GM23338 (cell line): Measurements from ENCODE around the gene CTDSPL. TPM values are rescaled to one million over a fixed set of nuclear protein-coding genes. Genes with fewer than 3 reads are reported as not detected.

Experiments used
- ATAC-seq: fragments of 200-7000 bp; cut with Tn5 transposase; 3 replicates; pipeline ENCODE4 v1.9.1; 2020
- DNase-seq: peaks from one replicate; pipeline ENCODE4 v3.0.0-alpha.2; 2015; ENCODE audit warnings: low spot score
- H2AFZ ChIP-seq: fragments of 200-600 bp; sonication (generic); 2 replicates; pipeline ENCODE4 v1.8.0; 2016; ENCODE audit warnings: antibody characterized with exemption, mild to moderate bottlenecking, moderate library complexity
- H3F3A ChIP-seq: fragments of 200-600 bp; sonication (generic); replicated peaks from 2 replicates; pipeline ENCODE4 v1.8.0; 2017; ENCODE audit warnings: antibody characterized with exemption, mixed run types, low read depth
- H3K27ac ChIP-seq: fragments of 200-600 bp; sonication (generic); 2 replicates; pipeline ENCODE4 v1.6.1; 2016; ENCODE audit warnings: low read depth
- H3K27me3 ChIP-seq: fragments of 200-600 bp; sonication (generic); 2 replicates; pipeline ENCODE4 v1.8.0; 2016; ENCODE audit warnings: mild to moderate bottlenecking, mixed run types, moderate library complexity; ENCODE audit not compliant: insufficient read depth
- H3K36me3 ChIP-seq: fragments of 200-600 bp; sonication (generic); 2 replicates; pipeline ENCODE4 v1.8.0; 2016; ENCODE audit warnings: mild to moderate bottlenecking; ENCODE audit not compliant: insufficient read depth
- H3K4me1 ChIP-seq: fragments of 200-600 bp; sonication (generic); 2 replicates; pipeline ENCODE4 v1.8.0; 2016; ENCODE audit warnings: mild to moderate bottlenecking, moderate library complexity; ENCODE audit not compliant: insufficient read depth
- H3K4me2 ChIP-seq: fragments of 200-600 bp; sonication (generic); 2 replicates; pipeline ENCODE4 v1.7.1; 2017; ENCODE audit warnings: mixed run types
- H3K4me3 ChIP-seq: fragments of 200-600 bp; sonication (generic); 2 replicates; pipeline ENCODE4 v1.6.1; 2016; ENCODE audit warnings: mixed run types
- H3K79me2 ChIP-seq: fragments of 200-600 bp; sonication (generic); replicated peaks from 2 replicates; pipeline ENCODE4 v1.8.0; 2017; ENCODE audit warnings: mild to moderate bottlenecking; ENCODE audit not compliant: insufficient read depth
- H3K9me2 ChIP-seq: fragments of 200-600 bp; sonication (generic); 2 replicates; pipeline ENCODE4 v1.8.0; 2017; ENCODE audit not compliant: insufficient read depth
- H4K20me1 ChIP-seq: fragments of 200-600 bp; sonication (generic); replicated peaks from 2 replicates; pipeline ENCODE4 v1.8.0; 2017; ENCODE audit warnings: mild to moderate bottlenecking; ENCODE audit not compliant: insufficient read depth
- H3K27ac Mint-ChIP-seq: 2 replicates; pipeline ENCODE4 v1.8.0; 2020; ENCODE audit warnings: inconsistent platforms, mild to moderate bottlenecking, moderate library complexity, mixed read lengths
- H3K27me3 Mint-ChIP-seq: 3 replicates; pipeline ENCODE4 v1.8.0; 2022; ENCODE audit warnings: low read depth, mild to moderate bottlenecking, moderate library complexity, mixed read lengths, inconsistent platforms; ENCODE audit not compliant: insufficient read depth, poor library complexity
- H3K36me3 Mint-ChIP-seq: 3 replicates; pipeline ENCODE4 v1.8.0; 2021; ENCODE audit warnings: low read depth, mild to moderate bottlenecking, inconsistent platforms, moderate library complexity, mixed read lengths
- H3K4me1 Mint-ChIP-seq: 3 replicates; pipeline ENCODE4 v1.8.0; 2020; ENCODE audit warnings: mild to moderate bottlenecking, inconsistent platforms, mixed read lengths
- H3K4me3 Mint-ChIP-seq: 3 replicates; pipeline ENCODE4 v1.8.0; 2021; ENCODE audit warnings: moderate library complexity, mild to moderate bottlenecking, inconsistent platforms, mixed read lengths
- H3K9me3 Mint-ChIP-seq: 3 replicates; pipeline ENCODE4 v1.8.0; 2020; ENCODE audit warnings: moderate library complexity, mild to moderate bottlenecking, inconsistent platforms, mixed read lengths
- CREB1 ChIP-seq: fragments of 250-450 bp; sonication (Bioruptor Pico); IDR thresholded peaks from 2 replicates; pipeline ENCODE4 v1.5.0; 2020; ENCODE audit warnings: low read depth, mild to moderate bottlenecking, moderate library complexity
- EZH2 ChIP-seq: fragments of 200-600 bp; sonication (generic); IDR thresholded peaks from one replicate; pipeline ENCODE4 v1.8.0; 2017; ENCODE audit warnings: antibody characterized with exemption, mild to moderate bottlenecking, low read depth; ENCODE audit not compliant: unreplicated experiment
- EZH2phosphoT487 ChIP-seq: fragments of 200-600 bp; sonication (generic); IDR thresholded peaks from one replicate; pipeline ENCODE4 v1.8.1; 2018; ENCODE audit warnings: antibody characterized with exemption; ENCODE audit not compliant: unreplicated experiment
- JUNB ChIP-seq: IDR thresholded peaks from one replicate; pipeline ENCODE4 v1.6.1; 2016; ENCODE audit warnings: antibody characterized with exemption; ENCODE audit not compliant: unreplicated experiment
- NANOG ChIP-seq: IDR thresholded peaks from 2 replicates; pipeline ENCODE4 v1.6.1; 2016; ENCODE audit warnings: antibody characterized with exemption, borderline replicate concordance
- POLR2AphosphoS5 ChIP-seq: IDR thresholded peaks from 2 replicates; pipeline ENCODE4 v1.6.1; 2016; ENCODE audit warnings: antibody characterized with exemption, low read depth
- STAT1 ChIP-seq: IDR thresholded peaks from one replicate; pipeline ENCODE4 v1.6.1; 2016; ENCODE audit warnings: antibody characterized with exemption; ENCODE audit not compliant: unreplicated experiment
- ZNF114 ChIP-seq: fragments of 250-450 bp; sonication (Bioruptor Pico); IDR thresholded peaks from 2 replicates; pipeline ENCODE4 v1.5.0; 2020; ENCODE audit warnings: mild to moderate bottlenecking, moderate library complexity
- ZNF331 ChIP-seq: fragments of 250-450 bp; sonication (Bioruptor Pico); IDR thresholded peaks from 2 replicates; pipeline ENCODE4 v1.5.0; 2020; ENCODE audit warnings: low read depth, mild to moderate bottlenecking, moderate library complexity
- polyA plus RNA-seq: library from polyadenylated mRNA; unstranded; fragments of >200 nt; fragmentation: Nextera tagmentation; extraction: Ambion mirVana; gene quantifications from 2 replicates; pipeline ENCODE4 v1.2.1, GENCODE V29; 2016
- total RNA-seq: library from RNA; depleted of rRNA; stranded (reverse); fragments of >200 nt; shearing (Covaris generic); gene quantifications from 2 replicates; pipeline ENCODE4 v1.2.3, GENCODE V29; 2014
- TF ChIP-seq, protein P1 (sequence below): fragments of 250-450 bp; sonication (Bioruptor Pico); IDR thresholded peaks from 2 replicates; pipeline ENCODE4 v1.5.0; 2020; ENCODE audit warnings: mild to moderate bottlenecking, moderate library complexity
- TF ChIP-seq, protein P2 (sequence below): IDR thresholded peaks from 2 replicates; pipeline ENCODE4 v1.6.1; 2016; ENCODE audit warnings: antibody characterized with exemption
- TF ChIP-seq, protein P3 (sequence below): IDR thresholded peaks from one replicate; pipeline ENCODE4 v1.6.1; 2018; ENCODE audit warnings: antibody characterized with exemption; ENCODE audit not compliant: unreplicated experiment
- TF ChIP-seq, protein P4 (sequence below), 2 experiments: fragments of 200-600 bp in 1 of 2; sonication (generic) in 1 of 2; conservative IDR thresholded peaks; 2 replicates each; pipeline versions ENCODE4 v1.5.1 to v1.6.1; 2016 to 2017; ENCODE audit warnings: antibody characterized with exemption in 2 of 2, low read depth in 2 of 2, mild to moderate bottlenecking in 2 of 2, moderate library complexity in 1 of 2

CTDSPL gene
- total and polyA plus RNA-seq, 2 experiments from 2014 or later, result 23.2 to 42.0 TPM

DNA sequence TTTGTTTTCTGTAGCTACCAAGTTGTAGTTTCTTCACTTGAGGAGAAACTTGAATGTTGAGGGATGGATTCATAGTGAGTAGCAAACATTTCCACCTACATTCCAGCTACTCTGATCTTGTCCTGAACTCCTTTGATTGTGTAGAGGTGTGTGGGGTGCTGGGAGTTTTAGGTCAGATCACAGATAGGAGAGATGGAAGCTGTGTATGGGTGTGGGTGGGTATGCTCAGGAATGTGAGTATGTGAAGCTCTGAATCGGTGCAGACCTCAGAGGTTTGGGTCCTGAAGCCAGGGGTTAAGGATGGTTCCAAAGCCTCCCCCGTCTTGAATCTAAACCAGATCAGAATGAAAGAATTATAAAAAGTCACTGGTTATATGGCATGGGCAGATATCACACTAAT lies 76.3 kb downstream of the CTDSPL start:
- peaks cover 25% of the 10 kb centered on the region for H3K4me1 Mint-ChIP-seq
- no peaks in the 10 kb centered on the region for H4K20me1 ChIP-seq

More for the DNA sequence above, 76.3 kb downstream of the CTDSPL start:
- Histone ChIP-seq H3K79me2 (no peaks in the 10 kb centered on the region; the same call in 1 of the 2 replicates), H3K36me3 (no peaks in the 10 kb centered on the region), H3K27ac (no peak overlapping the region), H3K4me2 (no peak overlapping the region), H3K9me2 (no peaks in the 10 kb centered on the region), H3K4me1 (peaks cover 9% of the 10 kb centered on the region), H3F3A (no peaks in the 10 kb centered on the region), H3K4me3 (no peak overlapping the region), H3K27me3 (no peaks in the 10 kb centered on the region), H2AFZ (no peak overlapping the region)
- peaks cover 2% of the 10 kb centered on the region for H3K27me3 Mint-ChIP-seq
- DNase-seq (no peak), ATAC-seq (no peak)
- no peaks in the 10 kb centered on the region for H3K36me3 Mint-ChIP-seq
- H3K9me3 Mint-ChIP-seq, result no peaks in the 10 kb centered on the region
- TF ChIP-seq EZH2phosphoT487, result no peak
- no peak for TF ChIP-seq CREB1
- TF ChIP-seq, protein P1, sequence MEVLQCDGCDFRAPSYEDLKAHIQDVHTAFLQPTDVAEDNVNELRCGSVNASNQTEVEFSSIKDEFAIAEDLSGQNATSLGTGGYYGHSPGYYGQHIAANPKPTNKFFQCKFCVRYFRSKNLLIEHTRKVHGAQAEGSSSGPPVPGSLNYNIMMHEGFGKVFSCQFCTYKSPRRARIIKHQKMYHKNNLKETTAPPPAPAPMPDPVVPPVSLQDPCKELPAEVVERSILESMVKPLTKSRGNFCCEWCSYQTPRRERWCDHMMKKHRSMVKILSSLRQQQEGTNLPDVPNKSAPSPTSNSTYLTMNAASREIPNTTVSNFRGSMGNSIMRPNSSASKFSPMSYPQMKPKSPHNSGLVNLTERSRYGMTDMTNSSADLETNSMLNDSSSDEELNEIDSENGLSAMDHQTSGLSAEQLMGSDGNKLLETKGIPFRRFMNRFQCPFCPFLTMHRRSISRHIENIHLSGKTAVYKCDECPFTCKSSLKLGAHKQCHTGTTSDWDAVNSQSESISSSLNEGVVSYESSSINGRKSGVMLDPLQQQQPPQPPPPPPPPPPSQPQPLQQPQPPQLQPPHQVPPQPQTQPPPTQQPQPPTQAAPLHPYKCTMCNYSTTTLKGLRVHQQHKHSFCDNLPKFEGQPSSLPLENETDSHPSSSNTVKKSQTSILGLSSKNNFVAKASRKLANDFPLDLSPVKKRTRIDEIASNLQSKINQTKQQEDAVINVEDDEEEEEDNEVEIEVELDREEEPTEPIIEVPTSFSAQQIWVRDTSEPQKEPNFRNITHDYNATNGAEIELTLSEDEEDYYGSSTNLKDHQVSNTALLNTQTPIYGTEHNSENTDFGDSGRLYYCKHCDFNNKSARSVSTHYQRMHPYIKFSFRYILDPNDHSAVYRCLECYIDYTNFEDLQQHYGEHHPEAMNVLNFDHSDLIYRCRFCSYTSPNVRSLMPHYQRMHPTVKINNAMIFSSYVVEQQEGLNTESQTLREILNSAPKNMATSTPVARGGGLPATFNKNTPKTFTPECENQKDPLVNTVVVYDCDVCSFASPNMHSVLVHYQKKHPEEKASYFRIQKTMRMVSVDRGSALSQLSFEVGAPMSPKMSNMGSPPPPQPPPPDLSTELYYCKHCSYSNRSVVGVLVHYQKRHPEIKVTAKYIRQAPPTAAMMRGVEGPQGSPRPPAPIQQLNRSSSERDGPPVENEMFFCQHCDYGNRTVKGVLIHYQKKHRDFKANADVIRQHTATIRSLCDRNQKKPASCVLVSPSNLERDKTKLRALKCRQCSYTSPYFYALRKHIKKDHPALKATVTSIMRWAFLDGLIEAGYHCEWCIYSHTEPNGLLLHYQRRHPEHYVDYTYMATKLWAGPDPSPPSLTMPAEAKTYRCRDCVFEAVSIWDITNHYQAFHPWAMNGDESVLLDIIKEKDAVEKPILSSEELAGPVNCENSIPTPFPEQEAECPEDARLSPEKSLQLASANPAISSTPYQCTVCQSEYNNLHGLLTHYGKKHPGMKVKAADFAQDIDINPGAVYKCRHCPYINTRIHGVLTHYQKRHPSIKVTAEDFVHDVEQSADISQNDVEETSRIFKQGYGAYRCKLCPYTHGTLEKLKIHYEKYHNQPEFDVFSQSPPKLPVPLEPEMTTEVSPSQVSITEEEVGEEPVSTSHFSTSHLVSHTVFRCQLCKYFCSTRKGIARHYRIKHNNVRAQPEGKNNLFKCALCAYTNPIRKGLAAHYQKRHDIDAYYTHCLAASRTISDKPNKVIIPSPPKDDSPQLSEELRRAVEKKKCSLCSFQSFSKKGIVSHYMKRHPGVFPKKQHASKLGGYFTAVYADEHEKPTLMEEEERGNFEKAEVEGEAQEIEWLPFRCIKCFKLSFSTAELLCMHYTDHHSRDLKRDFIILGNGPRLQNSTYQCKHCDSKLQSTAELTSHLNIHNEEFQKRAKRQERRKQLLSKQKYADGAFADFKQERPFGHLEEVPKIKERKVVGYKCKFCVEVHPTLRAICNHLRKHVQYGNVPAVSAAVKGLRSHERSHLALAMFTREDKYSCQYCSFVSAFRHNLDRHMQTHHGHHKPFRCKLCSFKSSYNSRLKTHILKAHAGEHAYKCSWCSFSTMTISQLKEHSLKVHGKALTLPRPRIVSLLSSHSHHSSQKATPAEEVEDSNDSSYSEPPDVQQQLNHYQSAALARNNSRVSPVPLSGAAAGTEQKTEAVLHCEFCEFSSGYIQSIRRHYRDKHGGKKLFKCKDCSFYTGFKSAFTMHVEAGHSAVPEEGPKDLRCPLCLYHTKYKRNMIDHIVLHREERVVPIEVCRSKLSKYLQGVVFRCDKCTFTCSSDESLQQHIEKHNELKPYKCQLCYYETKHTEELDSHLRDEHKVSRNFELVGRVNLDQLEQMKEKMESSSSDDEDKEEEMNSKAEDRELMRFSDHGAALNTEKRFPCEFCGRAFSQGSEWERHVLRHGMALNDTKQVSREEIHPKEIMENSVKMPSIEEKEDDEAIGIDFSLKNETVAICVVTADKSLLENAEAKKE (CRISPR knock-in tag), result no peak
- no peak for TF ChIP-seq POLR2AphosphoS5
- no peak for TF ChIP-seq EZH2
- no peak for TF ChIP-seq ZNF114
- TF ChIP-seq JUNB, result no peak
- no peak for TF ChIP-seq STAT1
- TF ChIP-seq ZNF331, result no peak
- TF ChIP-seq, protein P2, sequence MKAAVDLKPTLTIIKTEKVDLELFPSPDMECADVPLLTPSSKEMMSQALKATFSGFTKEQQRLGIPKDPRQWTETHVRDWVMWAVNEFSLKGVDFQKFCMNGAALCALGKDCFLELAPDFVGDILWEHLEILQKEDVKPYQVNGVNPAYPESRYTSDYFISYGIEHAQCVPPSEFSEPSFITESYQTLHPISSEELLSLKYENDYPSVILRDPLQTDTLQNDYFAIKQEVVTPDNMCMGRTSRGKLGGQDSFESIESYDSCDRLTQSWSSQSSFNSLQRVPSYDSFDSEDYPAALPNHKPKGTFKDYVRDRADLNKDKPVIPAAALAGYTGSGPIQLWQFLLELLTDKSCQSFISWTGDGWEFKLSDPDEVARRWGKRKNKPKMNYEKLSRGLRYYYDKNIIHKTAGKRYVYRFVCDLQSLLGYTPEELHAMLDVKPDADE, result no peak
- TF ChIP-seq, protein P3, sequence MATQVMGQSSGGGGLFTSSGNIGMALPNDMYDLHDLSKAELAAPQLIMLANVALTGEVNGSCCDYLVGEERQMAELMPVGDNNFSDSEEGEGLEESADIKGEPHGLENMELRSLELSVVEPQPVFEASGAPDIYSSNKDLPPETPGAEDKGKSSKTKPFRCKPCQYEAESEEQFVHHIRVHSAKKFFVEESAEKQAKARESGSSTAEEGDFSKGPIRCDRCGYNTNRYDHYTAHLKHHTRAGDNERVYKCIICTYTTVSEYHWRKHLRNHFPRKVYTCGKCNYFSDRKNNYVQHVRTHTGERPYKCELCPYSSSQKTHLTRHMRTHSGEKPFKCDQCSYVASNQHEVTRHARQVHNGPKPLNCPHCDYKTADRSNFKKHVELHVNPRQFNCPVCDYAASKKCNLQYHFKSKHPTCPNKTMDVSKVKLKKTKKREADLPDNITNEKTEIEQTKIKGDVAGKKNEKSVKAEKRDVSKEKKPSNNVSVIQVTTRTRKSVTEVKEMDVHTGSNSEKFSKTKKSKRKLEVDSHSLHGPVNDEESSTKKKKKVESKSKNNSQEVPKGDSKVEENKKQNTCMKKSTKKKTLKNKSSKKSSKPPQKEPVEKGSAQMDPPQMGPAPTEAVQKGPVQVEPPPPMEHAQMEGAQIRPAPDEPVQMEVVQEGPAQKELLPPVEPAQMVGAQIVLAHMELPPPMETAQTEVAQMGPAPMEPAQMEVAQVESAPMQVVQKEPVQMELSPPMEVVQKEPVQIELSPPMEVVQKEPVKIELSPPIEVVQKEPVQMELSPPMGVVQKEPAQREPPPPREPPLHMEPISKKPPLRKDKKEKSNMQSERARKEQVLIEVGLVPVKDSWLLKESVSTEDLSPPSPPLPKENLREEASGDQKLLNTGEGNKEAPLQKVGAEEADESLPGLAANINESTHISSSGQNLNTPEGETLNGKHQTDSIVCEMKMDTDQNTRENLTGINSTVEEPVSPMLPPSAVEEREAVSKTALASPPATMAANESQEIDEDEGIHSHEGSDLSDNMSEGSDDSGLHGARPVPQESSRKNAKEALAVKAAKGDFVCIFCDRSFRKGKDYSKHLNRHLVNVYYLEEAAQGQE, result no peak
- no peak for TF ChIP-seq NANOG
- TF ChIP-seq, protein P4, sequence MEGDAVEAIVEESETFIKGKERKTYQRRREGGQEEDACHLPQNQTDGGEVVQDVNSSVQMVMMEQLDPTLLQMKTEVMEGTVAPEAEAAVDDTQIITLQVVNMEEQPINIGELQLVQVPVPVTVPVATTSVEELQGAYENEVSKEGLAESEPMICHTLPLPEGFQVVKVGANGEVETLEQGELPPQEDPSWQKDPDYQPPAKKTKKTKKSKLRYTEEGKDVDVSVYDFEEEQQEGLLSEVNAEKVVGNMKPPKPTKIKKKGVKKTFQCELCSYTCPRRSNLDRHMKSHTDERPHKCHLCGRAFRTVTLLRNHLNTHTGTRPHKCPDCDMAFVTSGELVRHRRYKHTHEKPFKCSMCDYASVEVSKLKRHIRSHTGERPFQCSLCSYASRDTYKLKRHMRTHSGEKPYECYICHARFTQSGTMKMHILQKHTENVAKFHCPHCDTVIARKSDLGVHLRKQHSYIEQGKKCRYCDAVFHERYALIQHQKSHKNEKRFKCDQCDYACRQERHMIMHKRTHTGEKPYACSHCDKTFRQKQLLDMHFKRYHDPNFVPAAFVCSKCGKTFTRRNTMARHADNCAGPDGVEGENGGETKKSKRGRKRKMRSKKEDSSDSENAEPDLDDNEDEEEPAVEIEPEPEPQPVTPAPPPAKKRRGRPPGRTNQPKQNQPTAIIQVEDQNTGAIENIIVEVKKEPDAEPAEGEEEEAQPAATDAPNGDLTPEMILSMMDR (conservative IDR thresholded peaks at IDR 0.05; ENCODE audit: low read depth in 2 of 2), result no peak
- no peak overlapping the region for H3K27ac Mint-ChIP-seq
- no peak overlapping the region for H3K4me3 Mint-ChIP-seq
